ENCODE results near the gene GPSM1.
"Not testable (repeated sequence)": the region's sequence is repeated elsewhere in the genome, so short reads cannot be mapped to it uniquely, and the experiment has no call there.

The GPSM1 gene

DNA sequence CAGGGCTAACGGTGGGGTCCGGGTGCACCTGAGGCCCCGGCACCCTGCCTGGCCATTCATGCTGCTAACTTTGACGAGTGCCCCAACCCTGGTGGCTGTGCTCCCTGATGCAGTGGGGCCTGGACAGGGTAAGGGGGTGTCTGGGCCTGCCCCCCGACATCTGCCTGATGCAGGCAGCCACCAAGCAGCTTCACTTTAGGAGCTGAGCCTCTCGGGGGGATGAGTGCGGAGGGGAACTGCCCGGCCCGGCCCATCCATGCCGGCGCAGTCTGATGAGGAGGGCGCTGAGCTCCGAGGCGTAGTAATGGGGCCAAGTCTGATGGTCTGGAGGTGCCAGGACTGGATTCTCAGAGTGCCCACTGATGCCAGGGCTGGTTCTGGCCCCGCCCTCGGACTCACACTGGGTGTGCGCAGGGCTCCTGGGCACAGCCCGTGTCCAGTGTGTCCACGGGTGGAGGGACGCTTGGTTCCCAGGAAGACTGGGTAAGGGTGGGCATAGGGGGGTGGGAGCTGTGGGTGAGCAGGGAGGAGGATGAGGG, 19.7 kb downstream of the GPSM1 start:
- no peak for DNase-seq

DNA sequence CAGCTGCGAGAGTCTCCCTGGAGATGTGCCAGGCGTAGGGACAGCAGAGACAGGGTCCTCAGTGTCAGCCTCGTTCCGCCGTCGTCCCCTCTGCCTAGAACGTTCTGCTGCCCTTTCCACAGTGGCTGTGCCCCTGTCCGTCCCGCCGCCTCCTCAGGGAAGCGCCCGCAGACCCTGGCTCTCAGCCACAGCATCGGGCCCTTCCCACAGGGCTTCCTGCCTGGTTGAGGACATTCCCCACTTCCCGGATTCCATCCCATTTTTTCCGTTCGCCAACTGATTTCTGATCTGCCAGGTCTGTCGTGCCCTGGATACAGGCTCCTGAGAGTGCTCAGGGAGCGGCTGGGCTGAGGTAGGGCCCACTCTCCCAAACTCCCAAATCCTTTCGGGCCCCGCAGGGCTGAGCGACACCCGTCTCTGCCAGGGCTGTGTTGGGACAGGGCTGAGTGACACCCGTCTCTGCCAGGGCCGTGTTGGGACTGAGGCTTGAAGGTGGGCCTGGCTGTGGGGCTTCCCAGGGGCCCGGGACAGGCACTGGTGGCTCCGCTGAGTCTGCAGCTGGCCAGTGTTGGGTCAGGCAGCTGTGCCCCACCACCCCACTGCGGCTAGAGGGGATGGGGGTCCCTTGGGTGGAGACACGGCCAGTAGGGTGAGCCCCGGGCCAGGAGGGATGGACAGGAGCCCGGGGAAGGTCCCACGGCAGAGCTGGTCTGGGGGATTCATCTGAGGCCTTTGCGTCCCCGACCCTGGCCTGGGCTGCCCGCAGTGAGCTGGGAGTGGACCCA, 20.3 kb downstream of the GPSM1 start:
- DNase-seq: no peak

DNA sequence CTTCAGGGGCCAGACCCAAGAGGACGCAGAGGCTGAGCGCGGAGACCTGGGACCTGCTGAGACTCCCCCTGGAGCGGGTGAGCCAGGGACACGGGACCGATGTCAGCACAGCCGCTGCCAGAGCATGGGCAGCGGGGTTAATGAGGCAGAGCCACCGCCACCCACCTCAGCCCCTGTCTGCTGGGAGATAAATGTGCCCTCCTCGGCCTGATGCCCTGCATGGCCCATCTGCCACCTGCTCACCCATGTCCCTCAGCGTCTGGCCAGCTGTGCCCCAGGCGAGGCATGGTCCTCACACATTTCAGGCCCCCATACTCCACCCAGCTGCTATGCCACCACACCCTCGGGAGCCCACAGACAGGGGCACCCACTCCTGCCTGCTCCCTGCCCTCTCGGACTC, 21.4 kb downstream of the GPSM1 start:
- DNase-seq: no peak

DNA sequence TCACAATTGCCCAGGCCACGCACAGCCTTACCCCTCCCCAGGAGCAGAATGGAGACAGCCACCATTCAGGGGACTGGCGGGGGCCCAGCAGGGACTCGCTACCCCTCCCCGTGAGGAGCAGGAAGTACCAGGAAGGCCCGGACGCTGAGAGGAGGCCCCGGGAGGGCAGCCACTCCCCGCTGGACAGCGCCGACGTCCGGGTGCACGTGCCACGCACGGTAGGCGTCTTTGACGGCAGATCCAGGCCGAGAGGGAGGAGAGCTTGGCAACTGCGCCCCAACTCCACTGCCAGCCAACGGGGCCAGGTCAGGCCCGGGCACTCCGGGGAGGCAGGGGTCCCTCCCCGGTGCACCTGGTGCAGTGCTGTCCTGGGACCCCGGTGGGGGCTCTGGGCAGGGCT, 22.2 kb downstream of the GPSM1 start:
- no peak for DNase-seq

DNA sequence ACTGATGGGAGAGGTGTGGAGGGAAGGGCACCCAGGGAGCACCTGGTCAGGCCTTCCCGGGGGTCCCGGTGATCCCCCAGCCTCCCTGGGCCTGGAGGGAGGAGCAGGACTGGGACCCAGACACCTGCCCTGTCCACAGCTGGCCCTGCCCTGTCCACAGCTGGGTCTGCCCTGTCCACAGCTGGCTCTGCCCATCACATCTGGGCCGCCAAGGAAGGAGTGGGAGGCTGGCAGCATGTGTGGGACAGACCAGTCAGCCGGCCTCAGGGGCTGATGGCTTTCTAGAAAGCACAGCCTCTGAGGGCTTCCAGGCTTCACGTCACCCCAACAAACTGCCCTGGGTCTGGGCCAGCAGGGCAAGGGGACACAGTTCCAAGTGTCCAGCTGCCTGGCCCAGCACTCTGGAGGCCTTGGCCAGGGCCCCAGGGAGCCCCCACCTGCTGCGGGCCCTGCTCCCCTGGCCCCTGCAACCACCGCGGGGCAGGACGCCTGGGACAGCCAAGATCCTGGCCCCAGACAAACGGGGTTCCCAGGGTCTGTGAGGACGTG, 24.0 kb downstream of the GPSM1 start:
- DNase-seq: no peak

DNA sequence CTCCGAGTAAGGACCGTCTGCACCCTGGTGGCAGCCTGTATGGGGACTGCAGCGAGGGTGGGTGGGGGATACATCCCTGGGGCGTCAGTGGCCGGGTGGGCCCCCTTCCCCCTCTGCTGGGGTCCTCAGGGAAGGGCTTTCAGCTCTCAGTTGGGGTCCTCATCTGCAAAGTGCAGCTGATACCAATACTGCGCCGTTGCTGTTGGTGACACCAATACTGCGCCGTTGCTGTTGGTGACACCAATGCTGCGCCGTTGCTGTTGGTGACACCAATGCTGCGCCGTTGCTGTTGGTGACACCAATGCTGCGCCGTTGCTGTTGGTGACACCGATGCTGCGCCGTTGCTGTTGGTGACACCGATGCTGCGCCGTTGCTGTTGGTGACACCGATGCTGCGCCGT, 24.5 kb downstream of the GPSM1 start:
- DNase-seq: not testable (repeated sequence)

DNA sequence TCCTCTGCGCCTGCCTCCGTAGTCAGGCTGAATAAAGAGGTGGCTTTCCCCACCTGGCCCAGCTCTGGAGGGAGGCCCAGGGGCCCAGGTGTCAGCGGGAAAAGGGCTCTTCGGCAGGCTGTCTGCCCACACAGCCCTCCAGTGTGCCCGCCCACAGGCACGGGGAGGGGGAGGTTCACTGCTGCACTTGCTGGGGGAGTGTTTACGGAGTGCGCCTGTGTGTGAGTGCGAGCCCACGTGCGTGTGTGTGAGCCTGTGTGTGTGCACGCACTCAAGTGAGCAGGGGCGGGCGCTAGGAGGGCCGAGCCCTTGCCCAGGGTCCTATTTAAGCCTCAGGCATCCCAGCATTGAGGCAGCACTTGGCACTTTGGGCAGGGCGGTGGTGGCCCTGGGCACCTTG, 25.3 kb downstream of the GPSM1 start:
- DNase-seq: no peak

DNA sequence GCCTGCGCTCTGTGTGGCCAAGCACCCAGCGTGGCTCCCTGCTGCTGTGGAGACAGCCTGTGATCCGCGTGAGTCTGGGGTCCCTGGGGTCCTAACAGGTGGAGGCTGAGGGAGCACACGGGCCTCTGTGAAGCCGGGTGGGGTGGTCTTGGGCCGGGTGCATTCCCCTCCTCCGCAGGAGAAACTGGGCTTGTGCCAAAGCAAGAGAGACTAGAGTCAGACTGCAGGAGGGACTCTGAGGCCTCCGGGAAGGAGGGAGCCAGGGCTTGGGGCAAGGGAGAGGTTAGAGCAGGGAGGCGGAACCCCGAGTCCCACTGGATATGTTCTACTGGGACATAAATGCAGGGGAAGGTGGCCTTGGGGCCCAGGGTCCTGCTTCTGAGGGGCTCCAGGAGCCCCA, 25.7 kb downstream of the GPSM1 start:
- DNase-seq: no peak

DNA sequence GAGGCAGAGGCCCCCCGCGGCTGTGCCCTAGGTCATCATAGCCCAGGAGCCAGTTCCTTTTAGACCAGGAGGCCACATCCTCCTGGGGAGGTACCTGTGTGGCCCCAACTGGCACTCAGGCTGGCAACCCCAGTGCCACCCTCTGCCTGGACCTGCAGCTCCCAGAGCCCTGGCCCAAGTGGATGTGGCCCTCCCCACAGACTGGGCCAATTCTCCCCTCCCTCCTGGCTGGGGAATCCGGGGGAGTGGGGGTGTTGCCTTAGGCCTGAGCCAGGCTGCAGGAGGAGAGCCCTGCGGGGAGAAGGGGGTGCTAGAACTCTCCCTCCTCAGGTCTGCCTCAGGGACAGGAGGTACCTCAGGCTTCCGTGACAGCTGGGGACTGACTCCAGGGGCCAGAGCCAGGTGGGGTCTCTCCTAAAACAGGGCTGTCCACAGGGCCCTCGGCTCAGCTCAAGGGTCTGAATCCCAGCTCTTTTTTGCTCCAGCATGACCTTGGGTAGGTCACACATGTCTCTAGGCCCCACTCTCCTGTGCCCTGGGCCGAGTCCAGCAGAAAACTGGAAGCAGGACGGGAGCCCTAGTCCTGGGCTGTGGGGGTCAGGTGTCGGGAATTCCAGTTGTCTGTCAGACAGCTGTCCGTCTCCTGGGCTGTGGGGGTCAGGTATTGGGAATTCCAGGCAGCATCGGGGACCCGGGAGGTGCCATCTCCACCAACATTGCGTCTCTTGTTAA, 26.6 kb downstream of the GPSM1 start:
- no peak for DNase-seq

DNA sequence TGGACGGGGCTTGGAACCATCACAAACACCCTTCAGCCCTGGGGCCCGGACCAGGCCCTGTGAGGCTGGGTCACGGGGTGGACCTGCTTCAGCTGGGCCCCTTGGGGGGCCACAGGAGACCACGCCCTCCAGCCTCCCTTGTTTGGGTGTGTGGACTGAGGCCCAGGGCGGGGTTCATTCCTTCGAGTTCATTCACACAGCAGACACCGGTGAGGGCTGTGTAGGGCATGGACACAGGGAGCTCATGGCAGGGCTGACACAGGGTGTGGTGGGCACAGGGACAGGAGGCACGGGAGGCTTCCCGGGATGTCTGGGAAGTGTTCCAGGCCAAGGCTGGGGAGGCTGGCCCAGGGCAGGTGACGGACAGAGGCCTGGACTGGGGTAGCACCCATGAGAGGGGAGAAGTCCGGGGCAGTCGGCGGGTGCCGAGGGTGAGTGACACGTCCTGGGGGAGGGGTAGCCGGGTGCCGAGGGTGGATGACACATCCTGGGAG, 27.3 kb downstream of the GPSM1 start:
- no peak for DNase-seq

DNA sequence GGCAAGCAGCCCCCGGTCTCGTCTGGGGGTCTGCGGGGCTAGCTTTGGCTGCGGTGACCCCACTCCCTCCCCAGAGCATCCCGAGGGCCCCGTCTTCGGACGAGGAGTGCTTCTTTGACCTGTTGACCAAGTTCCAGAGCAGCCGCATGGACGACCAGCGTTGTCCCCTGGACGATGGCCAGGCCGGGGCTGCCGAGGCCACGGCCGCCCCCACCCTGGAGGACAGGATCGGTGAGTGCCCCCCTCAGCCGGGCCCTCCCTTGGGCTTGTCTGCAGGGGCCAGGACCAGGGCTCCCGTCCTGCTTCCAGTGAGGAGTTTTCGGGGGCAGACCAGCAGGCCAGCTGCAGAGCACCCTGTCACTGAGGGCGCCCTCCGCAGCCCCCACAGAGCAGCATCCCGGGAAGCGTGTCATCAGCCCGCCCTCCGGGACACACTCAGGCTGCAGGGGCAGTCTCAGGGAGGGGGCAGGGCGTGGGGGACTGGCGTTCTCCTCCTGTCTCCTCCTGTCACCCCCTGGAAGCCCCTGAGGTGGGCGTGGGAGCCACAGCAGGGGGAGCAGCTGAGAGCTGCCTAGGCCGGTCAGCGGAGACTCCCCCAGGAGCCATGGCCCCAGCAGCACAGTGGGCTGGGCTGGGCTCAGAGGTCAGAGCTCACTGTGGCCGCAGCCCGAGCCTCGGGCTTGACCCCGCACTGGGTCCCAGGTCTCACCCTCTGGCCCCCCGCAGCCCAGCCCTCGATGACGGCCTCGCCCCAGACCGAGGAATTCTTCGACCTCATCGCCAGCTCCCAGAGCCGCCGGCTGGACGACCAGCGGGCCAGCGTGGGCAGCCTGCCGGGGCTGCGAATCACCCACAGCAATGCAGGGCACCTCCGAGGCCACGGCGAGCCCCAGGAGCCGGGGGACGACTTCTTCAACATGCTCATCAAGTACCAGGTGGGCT, 28.5 kb downstream of the GPSM1 start:
- no peak for DNase-seq

DNA sequence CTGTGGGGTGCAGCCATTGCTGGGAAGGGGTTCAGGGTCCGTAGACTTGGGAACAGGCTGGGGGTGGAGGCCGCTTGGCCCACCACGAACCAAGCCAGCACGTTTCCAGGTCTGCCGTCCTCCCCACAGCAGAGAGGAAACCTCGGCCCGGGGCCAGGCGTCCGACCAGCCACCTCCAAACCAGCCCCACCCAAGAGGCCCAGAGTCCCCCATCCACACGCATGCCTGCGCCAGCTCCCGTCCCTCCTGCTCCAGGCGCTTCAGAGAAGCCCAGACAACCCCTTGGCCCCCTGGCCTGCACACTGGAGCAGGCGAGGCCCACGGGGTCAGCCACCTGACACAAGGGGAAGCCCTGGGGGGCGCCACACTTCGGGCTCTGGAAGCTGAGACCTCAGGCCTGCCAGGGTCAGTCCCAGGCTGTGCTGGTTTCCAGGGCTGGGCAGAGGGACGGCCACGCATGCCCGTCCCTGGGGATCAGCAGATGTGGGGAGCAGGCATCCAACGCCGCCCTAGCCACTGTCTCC, 29.9 kb downstream of the GPSM1 start:
- no peak for DNase-seq

DNA sequence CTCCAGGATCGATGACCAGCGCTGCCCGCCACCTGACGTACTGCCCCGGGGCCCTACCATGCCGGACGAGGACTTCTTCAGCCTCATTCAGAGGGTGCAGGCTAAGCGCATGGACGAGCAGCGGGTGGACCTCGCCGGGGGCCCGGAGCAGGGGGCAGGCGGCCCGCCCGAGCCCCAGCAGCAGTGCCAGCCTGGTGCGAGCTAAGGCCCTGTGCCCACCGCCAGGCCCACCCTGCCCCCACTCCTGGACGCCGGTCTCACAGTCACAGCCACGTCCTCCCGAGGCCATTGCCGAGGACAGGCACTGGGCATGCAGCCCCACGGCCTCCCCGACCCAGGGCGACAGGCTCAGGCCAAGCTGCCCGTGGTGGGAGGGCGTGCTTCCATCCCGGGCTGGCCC, 30.7 kb downstream of the GPSM1 start:
- DNase-seq: no peak

DNA sequence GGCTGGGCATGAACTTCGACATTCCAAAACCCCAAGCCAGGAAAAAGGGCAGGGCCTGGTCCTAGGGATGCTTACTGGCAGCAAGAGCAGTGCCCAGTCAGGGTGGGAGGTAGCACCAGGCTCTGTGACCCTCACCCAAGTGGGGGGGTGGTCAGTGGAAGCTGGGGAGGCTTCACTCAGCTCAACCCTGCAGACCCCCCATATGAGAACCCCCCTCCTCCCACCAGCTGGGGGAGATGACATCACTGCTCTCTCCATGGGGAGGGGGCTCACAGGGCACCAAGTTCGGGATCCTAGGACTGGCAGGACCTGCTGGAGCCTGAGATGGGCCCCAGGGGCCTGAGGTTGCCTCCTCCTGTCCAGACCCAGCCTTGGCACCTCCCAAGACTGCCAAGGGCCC, 31.5 kb downstream of the GPSM1 start:
- no peak for DNase-seq

DNA sequence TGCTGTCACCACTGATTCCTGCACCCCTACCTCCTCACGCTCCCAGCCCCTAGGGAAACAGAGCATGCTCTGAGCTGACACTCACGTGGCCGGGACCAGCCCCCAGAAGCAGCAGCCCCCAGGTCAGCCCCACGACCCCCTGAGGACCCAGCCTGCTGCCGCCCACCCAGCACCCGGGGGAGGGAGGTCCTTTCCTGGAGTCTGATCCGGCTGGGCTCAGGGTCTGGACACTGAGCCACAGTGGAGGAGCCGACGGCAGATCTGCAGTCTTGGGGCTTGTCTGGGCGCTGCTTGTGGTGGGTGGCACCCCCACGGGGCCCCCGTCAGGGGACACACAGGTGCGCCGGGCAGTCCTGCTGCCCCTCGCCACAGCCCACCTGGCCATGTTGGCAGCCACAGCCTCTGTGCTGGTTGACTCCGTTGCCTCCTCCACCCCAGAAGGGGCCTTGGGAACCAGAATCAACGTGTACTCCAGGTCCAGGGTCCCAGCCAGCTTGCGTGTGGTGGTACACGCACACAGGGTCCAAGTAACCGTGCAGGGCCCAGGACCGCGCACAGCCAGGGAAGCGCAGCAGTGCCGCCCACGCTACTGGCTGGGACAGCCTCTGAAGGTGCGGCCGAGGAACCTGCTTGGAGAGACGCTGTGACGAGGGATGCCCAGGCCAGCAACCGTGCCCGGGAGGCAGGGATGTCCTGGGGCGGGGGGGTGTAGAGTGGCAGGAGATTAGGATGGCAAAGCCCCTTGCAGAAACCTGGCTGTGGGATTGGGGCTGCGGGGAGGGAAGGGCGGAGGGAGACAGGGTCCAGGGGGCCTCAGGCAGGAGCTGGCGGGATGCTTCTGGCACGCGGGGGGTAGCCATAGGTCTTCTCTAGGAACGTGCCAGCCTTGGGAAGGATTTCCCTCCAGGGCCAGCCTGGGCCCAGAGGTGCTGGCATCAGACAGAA, 32.7 kb downstream of the GPSM1 start:
- no peak for DNase-seq

DNA sequence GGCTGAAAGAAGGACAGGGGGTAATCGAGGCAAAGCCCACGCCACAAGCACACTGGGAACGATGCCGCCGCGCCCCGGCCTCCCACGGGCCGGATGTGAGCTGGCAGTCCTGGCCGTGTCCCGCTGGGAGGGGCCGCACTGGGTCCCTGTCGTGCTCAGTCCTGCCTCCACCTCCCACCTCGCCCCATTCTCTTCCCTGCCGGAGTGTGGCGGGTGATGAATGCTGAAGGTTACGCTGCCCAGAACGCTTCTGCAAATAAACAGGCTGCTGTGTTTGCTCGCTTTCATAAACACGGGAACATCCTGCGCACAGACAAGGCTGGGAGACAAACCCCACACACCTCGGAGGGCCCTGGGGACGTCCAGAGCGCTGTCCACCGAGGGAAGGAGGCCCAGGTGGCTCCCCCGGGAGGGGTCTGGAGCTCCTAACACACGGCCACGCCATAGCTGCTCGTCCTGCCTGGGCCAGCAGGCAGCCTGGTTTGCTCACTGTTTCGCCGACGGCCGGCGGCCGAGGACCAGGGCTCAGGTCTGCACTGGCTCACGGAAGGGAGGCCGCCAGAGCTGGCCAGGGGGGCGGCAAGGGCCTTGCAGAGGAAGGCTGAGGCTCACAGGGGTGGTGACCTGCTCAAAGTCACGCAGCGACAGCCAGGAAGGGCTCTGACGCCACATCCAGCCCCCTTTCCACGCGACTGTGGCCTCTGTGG, 33.9 kb downstream of the GPSM1 start:
- no peak for DNase-seq

DNA sequence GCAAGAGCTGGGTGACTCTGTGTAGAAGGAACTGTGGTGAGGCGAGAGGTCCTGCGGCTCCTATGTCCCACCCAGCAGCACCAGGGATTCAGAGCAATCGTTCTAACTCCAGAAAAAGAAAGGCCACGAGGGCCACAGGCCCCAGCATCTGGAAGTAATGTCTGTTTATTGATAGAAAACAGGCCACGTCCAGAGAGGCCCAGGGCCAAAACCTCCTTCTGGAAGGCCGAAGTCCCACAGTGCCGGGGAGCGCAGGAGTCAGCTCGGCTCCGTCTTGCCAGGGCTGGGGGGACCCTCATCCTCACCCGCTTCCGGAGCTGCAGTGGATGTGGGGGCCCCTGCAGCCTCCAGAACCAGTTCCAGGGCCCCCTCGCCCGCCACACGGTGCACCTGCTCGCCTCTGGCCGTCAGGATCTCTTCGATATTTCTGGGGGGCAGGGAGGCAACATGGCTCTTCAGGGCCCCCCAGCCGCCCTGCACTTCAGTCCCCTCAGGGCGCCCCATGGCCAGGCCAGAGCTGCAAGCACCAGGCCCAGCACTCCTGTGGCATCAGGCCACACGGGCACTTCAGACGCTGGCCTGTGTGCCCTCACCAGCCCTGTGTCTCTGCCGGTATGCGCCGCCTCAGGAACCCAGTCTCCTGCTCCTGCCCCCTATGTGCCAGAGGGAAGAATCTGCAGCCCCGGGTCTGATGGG, 34.6 kb downstream of the GPSM1 start:
- no peak for DNase-seq

DNA sequence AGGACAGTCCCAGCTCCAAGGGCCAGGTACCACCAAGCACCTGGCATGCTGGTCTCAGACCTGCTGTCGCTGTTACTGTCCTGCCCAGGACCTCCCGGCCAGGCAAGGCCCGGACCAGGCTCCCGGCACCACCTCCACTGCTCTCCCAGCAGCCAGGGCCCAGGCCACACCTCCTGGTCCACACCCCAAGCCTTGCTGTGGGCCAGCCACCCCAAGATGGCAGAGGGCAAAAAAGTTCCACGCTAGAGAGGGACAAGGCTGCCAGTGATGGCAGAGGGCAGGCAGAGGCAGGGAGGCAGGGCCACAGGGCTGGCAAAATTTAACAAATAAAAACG, 35.1 kb downstream of the GPSM1 start:
- no peak for DNase-seq

DNA sequence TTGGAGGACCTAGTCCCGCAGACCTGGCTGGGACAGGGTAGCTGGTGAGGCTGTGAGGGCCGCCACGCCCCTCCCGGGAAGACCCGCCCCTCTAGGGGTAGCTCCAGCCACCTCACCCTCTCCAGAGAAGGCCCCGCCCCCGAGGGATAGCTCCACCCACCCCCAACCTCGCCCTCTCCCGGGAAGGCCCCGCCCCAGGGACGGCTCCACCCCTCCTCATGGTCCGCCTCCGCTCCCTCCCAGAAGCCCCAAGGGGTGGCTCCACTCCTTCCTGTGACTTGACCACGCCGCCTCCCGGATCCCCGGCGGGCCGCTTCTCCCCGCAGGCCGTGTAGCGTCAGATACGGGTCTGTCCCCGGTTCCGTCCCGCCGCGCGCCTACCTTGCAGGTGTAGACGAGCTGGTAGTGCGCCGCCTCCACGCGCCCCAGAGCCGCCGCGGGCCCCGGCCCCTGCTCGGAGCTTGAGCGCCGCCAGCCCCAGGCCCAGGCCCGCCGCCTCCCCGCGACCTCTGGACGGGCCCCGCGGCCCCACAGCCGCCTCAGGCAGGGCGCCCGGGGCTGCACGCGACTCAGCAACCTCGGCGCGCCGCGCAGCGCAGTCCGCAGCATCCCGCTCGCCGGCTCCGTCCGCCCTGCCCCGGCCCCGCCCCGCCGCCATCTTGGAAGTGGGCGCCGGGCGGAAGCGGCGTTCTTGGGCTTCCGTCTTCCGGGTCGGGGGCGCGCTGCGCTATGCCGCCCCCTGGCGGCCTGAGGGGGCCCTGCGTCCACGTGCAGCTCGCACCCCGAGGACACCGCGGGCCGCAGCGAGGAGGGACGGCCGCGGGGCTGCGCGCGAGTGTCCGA, 36.0 kb downstream of the GPSM1 start, which contains the start of gene DNLZ:
DNLZ (minus strand) TSS at position 639 of the 843 bp plus-strand sequence; CDS start at position 609, 30 bp downstream.
- DNase-seq: peak; percentile 91 to 94
